DMS79 treated with DMSO at 0.1 percent for 48 hours (cell line): ENCODE measurements around the gene GBP6.
"Not testable (repeated sequence)": the region's sequence is repeated elsewhere in the genome, so short reads cannot be mapped to it uniquely, and the experiment has no call there.

Experiments used
- DNase-seq: peaks from one replicate; lab custom pipeline; 2025; lab: John Stamatoyannopoulos, UW

Gene GBP6, protein sequence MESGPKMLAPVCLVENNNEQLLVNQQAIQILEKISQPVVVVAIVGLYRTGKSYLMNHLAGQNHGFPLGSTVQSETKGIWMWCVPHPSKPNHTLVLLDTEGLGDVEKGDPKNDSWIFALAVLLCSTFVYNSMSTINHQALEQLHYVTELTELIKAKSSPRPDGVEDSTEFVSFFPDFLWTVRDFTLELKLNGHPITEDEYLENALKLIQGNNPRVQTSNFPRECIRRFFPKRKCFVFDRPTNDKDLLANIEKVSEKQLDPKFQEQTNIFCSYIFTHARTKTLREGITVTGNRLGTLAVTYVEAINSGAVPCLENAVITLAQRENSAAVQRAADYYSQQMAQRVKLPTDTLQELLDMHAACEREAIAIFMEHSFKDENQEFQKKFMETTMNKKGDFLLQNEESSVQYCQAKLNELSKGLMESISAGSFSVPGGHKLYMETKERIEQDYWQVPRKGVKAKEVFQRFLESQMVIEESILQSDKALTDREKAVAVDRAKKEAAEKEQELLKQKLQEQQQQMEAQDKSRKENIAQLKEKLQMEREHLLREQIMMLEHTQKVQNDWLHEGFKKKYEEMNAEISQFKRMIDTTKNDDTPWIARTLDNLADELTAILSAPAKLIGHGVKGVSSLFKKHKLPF

DNA sequence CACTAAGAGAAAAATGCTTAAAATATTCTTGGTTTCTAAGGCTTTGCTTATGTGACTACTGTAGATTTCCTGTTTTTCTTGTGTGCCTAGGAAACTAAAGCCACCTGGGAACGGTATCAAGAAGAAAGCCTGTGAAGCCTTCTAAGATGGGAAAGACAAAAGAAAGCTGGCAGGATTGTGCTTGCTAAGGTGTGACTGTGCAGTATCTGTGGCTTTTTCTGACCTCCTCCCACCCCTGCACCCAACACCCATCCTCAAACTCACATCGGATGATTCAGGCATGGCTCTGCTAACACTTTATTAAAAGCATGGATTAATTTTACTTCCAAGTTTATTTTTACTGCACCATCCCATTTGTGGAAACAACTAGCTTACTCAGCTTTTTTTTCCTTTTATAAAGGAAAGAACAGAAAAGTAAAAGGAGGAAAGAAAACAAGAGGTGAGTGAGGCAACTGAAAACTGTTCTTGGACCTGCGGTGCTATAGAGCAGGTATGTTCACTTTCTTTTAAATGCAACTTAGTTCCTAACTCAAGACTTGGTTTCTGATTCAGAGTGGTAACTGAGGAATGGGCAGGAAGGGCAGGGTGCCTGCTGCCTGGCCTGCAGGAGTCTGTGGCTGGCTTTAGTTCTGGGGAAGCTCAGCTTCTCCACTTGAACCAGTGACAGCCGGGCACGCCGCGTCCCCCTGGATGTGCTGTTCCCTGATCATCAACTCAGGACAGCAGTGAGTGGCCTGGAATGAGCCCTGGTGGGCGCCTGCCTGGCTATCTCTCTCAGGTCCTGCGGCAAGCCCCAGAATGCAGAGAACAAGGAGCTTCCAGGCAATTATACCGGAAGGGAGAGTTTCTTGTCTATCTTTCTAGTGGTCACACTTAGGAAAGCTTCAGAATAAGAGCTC is at the start of gene GBP6:
Gene GBP6, plus strand, starts transcription at position 422 of the 899 bp plus-strand sequence. CDS start 4,493 bp downstream, outside the sequence.
- no peak for DNase-seq

DNA sequence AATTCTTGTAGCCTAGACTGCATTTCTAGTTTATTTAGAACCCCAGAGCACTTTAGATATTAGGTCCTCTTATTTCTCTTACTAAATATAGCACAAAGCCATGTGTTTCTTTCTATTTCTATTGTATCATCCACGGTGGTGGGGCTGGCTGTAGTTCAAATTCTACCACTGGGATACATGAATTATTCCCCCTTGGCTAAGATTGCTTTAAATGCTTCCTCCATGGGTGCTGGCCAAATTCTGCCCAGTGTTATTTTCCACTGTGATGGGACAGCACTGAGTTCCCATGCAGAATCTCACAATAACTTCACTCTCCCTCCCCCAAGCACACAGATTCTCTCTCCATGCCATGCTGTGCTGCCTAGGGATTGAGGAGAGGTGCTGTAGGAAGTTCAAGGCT is 41.5 kb upstream of the GBP6 start:
- no peak for DNase-seq

DNA sequence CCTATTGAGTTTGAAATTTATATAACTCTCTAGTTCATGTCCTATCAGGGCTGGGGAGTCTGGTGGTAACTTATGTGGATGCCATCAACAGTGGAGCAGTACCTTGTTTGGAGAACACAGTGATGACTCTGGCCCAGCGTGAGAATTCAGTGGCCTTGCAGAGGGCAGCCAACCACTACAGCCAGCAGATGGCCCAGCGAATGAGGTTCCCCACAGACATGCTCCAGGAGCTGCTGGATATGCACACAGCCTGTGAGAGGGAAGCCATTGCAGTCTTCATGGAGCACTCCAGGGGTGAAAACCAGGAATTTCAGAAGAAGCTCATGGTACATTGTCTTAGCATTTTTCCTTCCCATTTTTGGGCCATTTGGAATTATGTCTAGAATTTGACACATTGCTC is 32.0 kb upstream of the GBP6 start:
- DNase-seq = no peak

DNA sequence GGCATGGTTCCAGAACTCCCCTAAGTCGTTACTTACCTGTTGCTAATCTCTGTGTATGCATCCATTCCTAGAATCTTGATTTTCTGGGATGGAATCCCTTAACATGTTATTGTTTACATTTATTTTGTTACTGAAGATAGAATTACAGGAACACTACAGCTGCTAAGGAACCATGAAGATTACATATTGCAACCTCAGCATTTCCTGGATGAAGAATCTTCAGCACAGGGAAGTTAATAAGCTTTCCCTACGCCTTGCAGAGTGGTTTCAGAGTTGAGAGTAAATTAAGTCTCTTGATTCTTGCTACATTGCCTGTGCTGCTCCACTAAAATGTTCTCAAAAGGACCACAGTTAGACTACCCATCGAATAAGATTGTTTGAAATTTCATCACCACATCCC is 31.4 kb upstream of the GBP6 start:
- DNase-seq = peak; percentile 81

DNA sequence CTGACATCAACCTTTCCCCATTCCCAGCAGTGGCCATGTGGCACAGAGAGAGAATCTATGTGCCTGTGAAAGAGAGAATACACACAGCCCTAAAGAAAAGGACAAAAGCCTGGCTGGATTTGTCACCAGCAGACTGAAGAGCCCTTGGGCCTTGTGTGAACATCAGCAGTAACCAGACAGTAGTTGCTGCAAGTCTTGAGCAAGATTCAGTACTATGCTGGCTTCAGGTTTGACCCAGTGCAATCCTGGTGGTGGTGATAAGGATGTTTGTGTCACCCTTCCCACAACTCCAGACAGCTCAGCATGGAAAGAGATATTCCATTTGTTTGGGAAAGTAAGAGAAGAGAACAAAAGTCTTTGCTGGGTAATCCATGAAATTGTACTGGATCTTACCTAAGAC is 28.4 kb upstream of the GBP6 start:
- no peak for DNase-seq

DNA sequence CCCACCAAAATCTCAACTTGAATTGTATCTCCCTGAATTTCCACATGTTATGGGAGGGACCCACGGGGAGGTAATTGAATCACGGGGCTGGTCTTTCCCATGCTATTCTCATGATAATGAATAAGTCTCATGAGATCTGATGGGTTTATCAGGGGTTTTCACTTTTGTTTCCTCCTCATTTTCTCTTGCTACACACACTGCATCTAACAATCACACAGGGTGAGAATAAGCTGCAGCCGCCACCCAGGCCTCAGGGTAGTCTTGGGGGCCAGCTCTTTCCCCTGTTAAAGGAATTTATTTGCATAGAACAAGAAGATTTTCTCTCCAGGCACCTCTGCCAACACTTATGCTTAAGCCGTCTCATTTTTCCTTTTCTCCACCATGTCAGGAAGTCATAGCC is 26.0 kb upstream of the GBP6 start:
- no peak for DNase-seq

DNA sequence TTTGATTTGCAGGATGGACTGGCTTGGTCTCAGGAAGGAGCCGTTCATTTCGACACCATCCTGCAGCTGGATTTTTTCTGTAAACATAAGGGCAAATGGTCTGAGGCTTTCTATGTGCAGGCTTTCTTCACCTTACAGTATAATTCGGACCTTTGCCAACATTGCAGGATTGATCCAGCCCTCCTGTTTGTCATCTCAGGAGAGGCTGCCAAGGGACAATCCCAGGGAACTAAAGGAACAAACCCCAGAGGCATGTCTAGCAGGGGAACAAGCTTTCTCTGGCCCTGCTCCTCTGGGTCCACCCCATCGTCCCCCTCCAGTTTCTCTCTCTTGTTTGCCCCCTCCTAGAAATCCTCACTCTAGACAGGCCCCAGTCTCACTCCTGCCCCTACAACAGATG is 24.8 kb upstream of the GBP6 start:
- DNase-seq = no peak

DNA sequence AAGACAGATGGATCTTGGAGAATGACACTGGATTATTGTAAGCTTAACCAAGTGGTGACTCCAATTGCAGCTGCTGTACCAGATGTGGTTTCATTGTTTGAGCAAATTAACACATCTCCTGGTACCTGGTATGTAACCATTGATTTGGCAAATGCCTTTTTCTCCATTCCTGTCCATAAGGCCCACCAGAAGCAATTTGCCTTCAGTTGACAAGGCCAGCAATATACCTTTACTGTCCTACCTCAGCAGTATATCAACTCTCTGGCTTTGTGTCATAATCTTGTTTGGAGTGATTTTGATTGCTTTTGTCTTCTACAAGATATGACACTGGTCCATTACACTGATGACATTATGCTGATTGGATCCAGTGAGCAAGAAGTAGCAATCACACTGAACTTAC is 18.4 kb upstream of the GBP6 start:
- DNase-seq = not testable (repeated sequence)

DNA sequence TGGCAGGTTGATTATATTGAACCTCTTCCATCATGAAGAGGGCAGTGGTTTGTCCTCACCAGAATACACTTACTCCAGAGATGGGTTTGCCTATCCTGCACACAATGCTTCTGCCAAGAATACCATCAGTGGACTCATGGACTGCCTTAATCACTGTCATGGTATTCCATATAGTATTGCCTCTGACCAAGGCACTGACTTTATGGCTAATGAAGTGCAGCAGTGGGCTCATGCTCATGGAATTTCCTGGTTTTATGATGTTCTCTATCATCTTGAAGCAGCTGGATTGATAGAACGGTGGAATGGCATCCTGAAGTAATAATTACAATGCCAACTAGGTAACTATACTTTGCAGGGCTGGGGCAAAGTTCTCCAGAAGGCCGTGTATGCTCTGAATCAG is 16.6 kb upstream of the GBP6 start:
- DNase-seq = no peak

DNA sequence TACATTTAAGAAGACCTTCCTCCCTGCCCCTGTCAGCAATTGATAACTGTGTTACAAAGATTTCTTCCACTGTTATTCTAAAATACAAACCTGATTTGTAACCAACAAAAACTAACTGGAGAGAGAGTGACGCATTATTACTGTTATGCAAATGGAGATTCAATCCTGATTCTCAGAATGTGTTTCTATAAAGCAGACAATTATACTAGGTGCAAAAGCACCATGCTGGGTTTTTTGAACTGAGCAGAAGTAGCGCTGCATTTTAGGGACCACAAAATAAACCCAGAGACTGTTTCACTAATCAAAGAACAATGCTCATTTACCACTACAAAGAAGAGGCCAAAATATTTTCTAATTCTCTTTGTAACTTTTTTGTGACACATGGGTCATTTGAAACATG is 13.6 kb upstream of the GBP6 start:
- DNase-seq = no peak

DNA sequence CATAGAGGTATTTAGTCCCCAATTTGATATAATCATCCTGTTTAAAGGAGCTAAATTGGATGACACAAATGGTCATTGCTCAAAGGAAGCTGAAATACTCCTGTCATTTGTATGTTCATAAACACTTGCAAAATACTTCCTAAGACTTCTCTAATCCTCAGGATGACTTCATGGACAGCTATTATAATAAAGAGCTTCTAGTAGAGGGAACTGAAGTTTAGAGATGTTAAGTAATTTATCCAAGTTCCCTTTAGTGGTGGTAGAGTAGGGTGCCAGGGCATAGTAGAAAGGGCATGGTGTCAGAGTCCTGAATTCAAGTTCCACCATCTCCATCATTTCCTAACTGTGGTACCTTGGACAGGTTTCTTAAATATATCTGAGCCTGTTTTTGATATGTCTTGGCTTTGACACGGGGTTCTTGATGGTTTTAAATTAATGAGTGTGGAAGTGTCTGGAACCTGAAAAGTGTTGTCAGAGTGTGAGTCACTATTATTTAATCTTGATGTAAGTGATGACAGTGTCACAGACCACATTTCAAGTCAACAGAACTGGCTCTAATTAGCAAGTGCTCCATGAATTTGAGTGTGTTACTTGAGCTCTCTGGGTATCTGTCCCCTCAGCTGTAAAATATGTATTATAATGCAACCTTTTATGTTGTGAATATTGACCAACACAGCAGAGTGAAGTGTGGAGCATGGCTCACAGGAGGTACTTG is 12.1 kb upstream of the GBP6 start:
- DNase-seq = no peak

DNA sequence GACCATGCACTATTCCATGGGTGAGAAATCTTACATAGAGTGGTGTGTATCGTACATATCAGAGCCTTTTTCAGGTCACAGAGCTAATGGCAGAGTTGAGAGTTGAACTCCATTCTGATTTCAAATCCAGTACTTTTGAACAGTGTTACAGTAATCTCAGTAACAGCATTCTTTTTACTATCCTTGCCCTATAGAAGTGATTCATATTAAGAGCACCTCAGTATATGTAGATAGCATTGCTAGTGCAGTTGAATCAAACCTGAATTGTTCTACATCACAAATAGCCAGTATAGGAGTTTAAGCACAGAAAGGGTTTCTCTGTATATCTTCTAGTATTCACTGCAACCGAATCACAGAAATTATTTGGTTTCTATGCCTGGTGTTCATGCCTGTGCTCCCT is 11.4 kb upstream of the GBP6 start:
- no peak for DNase-seq

DNA sequence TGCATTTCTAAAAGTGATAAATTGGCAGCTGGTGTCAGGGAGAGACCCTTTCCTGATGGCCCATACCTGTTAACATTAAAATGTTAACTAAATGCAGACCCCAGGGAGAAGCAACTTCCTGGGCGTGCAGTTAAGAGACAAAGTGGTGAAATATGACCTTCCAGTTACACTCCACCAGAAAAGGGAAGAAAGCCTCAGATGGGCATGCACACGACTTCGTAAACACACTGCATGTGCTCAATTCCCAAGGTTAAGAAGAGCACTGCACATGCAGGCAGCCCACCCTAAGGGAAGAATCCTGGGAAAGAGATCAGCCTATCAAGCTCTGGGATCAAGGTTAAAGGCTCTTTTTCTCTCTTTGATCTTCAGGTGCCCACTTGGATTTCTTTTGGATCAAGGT is 9.7 kb upstream of the GBP6 start:
- no peak for DNase-seq

DNA sequence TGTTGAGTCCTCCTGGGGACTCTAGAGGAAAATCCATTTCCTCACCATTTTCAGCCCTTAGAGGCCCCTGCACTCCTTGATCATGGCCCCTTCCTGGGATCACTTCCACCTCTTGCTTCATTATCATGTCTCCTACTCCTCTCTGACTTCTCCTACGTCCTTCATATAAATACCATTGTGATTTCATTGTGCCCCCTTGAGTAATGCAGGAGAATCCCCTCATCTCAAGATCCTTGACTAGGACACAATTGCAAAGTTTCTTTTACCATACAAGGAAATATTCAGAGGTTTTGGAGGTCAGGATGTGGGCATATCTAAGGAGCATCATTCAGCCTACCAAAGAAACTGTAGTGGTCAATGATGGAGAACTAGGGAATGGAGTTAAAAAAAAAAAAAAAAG is 8.8 kb upstream of the GBP6 start:
- no peak for DNase-seq

DNA sequence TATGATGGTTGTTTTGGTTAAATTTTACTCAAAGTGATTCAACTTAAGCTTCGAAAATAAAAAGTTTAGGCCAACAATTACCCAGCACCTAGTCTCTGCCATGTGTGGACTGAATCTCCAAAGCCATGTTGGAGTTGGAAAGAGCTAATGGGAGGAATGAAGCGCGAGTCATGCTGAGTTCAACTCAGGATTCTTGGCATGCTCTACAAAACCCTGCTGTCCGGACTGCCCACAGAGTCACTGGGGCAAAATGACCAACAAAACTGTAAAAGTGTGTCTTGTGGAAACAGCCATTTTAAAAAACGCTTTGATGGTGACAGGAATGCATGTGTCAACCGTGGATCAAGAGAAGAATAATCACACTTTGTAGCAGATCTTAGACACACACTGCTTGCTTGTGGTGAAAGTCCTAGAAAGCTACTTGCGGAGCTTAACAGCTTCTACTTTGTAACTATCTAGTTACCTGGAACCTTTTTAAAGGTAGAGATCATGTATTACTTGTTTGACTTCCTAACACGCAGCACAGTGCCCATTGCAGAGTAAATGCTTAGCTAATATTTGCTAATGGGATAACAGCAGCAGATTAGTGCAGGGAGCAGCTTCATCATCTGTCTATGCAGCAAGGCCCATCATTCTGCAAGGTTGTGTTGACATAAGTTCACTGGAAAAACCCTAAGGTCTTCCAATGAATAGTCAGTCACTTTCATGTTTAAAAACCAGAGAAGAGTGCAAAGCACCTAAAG is 7.0 kb upstream of the GBP6 start:
- DNase-seq = no peak

DNA sequence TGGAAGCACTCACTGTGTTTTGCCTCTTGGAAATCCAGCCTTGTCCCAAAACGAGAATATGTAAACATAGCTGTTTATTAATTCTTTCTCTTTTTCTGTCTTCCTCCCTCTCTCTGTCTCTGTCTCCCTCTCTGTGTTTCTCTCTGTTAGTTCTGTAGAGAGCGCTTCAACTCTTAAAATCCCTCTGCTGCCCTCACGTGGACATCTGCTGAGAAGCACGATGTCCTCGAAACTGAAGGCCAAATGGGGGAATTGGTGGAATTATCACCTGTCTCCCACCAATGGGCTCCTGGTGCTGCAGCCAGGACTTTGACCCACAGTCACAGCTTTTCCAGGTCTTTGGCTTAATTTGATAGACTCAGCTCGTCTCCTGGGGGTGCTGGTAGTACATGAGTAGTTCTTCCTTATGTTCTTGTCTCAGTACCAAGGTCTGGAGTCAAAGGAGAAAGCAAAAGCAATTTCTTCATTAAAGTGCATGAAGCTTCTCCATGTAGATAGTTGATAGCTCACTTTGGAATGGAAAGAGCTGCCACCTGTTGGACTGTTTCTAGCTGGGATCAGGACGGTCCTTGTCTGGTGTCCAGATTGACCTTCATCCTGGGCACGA is 5.5 kb upstream of the GBP6 start:
- peak; percentile 33 for DNase-seq

DNA sequence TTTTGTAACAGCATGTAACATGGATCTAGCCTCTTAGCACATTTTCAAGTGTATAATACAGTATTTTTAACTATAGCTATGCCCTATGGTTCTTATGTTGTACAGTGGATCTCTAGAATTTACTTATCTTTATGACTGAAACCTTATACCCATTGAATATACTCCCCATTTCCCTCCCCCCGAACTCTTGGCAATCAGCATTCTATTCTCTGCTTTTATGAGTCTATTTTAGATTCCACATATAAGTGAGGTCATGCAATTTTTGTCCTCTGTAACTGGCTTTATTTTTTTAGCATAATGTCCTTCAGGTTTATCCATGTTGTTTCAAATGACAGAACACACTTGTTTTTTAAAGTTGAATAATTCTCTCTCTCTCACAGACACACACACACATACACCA is 3.1 kb upstream of the GBP6 start:
- DNase-seq = no peak

DNA sequence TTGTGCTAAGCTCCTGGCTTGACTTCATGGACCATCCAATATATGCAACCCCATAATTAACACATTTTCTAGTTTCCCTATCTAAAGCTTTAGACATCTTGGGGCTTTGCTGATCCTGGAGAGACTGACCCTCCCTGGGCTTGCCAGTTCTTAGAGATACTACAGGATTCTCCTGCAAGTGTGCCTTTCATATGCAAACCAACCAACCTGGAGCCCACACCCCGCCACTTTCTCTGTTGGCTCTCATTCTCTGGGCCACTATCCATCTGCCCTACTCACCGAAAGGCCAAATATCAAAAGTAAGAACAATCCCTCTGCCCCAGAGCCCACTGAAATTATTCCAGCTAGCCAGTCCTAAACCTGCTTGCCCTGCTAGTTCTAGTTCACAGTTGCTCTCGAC is 2.2 kb upstream of the GBP6 start:
- DNase-seq = no peak

DNA sequence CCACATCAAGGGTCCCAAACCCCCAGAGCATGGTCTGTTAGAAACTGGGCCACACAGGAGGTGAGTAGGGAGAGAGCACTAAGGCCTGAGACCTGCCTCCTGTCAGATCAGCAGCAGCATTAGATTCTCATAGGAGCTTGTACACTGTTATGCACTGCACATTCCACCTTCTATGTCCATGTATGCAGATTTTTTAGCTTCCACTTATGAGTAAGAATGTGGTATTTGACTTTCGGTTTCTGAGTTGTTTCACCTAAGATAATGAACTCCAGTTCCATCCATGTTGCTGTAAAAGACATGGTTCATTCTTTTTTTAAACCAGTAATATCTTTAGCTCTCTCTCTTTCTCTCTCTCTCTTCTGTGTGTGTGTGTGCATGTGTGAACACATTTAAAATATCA is 663 bp upstream of the GBP6 start:
- DNase-seq = no peak

DNA sequence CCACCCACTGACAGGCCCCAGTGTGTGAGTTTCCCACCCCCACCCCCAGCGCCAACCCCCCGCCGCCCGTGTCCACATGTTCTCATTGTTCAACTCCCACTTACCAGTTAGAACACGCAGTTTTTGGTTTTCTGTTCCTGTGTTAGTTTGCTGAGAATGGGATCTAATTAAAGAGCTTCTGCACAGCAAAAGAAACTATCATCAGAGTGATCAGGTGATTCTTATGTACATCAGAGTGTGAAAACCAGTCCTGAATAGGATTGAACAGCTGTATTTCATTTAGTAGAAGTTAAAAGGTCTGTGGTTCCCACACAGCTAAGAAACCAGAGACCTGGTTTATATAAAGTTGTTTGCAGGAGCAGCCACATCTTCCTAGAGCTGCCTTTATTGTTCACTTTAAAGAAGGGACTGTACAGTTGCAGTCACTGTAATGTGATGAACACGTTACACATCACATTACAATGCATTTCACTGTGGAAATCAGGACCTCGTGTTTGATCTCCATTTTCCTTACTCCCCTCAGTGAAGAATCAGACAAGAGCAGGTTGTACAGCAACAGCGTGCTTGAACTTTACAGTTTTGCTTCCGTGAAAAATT is 1.2 kb downstream of the GBP6 start:
- DNase-seq = no peak

DNA sequence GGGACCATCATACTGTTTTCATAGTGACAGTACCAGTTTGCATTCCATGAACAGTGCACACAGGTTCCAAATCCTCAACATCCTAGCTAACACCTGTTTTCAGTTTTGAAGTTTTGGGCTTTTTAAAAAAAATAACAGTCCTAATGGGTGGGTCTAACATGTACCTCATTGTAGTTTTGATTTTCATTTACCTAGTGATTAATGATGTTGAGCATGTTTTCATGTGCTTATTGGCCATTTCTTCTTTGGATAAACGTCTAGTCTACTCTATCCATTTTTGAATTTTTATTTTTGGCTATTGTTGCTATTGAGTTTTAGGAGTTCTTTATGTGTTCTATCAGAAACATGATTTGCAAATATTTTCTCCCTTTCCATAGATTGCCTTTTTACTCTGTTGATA is 3.4 kb downstream of the GBP6 start:
- no peak for DNase-seq
